Stimulated activated CD8-positive, alpha-beta memory T cell treated with anti-CD3 and anti-CD28 coated beads, Interleukin-2, amount 100 ng/mL, for 48 hours (primary cell): ENCODE data around the gene ARNT2.

Experiments
- DNase-seq, 2 donors: peaks; one replicate each; pipeline ENCODE4 v3.0.0-alpha.2; 2020; ENCODE audit warnings: low read depth in 2 of 2

Gene ARNT2

GRCh38 chr15:80411788-80412288 is 7.7 kb downstream of the ARNT2 start:
- no peak for DNase-seq

DNA sequence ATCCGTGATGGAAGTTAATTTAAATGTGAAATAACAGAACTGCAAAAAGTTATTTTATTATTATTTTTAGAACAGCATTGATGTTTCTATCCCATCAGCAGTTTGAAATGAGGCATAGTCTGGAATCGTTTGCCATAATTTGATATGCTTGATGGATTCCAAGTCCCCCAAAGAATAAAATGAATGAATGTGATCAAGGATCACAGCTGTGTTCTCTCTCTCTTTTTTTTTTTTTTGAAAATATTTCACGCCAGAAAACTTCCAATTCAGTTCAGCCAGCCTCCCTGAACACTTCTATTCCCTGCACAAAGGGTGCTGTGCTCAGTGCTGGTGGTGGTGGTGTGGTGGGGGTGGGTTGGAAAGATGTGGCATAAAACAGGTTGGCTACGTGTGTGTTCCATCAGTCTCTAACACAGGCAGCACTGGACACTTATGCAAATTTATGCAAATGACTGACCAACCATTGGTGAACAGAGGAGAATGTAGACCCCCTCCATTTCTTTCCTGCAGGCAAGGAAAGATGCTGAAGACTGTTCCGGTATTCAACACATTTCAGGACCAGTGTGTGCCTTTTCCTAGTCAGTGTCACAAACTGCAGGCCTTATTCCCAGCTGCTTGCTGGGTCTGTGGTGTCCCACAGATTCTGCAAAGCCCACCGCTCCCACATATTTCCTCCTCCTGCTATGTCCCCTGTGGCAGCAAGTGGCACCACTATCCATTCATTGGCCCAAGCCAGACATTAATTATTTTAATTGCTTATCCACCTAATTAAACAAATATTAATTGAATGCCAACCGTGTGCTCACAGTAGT is 10.6 kb downstream of the ARNT2 start:
- DNase-seq = no peak

DNA sequence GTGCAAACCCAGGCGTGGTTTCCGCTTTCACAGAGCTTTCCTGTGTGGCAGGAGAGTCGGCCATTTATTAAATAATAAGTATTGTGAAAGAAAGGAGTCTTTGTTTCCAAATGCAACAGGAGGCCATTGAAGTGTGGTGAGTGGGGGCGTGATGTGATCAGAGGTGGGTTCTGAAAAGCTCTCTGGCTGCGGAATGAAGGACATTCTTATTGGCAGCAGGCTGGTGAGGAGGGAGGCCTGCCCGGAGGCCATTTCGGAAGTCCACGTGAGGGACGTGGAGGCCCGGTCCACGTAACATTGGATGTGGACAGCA is 11.1 kb downstream of the ARNT2 start:
- DNase-seq = no peak

DNA sequence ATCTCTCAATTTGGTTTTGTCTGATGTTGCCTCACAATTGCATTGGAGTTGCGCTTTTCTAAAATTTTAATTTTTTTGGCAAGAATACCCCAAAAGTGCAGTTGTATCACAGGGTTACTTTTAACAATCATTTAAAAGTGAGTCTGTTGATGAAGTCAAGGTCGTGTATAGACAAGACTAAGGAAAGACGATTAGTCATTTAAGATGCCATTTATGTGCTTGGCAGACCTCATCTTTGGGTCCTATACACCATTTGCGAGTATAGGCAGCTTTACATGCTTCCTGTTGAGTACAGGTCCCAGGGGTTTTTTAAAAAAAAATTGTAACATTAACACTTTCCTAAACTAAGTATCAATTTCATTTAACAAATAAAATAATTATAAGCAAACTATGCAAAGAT is 12.5 kb downstream of the ARNT2 start:
- DNase-seq = no peak

GRCh38 chr15:80418892-80419537 is 14.8 kb downstream of the ARNT2 start:
- DNase-seq = no peak

- DNase-seq = no peak
Measured at GRCh38 chr15:80419546-80419945, 15.4 kb downstream of the ARNT2 start.

GRCh38 chr15:80420658-80421057 is 16.5 kb downstream of the ARNT2 start:
- DNase-seq = no peak

DNA sequence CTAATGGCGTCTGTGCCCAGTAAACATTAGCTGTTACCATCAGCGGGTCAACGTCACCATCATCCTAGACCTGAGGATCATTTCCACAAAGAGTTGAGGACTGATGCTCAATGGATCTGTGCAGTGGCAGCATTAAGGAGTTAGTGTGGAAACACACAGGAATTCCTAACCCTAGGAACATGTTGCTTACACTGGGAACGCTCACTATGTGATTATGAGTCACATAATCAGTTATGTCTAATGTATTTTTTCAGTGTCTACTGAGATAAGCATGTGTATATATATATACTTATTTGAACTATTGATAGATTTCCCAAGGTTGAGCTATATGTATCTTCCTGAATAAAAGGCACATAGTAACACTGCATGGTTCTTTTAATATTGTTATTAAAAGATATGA is 19.0 kb downstream of the ARNT2 start:
- no peak for DNase-seq

- DNase-seq = no peak
Measured at GRCh38 chr15:80424381-80424780, 20.2 kb downstream of the ARNT2 start.

DNA sequence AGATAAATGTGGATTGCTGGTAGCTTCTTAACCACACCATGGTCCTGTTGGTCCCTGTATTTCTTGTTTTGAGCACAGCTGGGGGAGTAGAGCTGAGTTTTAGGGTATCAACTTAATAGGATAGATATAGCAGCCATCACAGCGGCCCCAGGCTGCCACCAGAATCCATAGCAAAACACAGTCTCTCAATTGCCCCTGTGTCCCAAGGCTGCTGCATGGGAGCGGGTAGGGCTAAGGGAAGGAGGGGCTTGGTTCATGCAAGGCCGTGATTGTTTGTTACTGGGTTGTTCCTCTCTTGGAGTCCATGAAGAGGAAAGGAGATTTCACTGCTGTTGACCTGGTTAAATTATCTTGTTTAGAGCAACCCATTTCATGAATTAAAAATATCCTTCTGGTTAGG is 22.1 kb downstream of the ARNT2 start:
- no peak for DNase-seq

DNA sequence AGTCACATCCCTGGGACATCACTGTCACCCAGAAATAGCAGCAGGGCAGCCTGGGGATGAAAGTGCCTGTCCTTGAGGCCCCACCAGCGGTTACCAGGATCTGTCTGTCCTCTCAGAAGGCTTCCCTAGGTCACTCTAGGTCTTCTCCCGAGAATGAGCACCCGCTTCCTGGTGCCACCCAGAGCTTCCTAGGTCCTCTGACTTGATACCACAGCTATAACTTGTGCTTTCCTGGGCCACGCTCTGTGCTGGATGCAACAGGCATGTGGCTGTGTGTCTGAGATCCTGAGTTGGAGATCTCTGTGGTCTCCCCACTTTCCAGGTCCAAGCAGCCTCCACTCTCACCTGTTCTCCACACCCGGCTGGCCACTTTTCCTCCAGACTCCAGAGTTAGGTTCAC is 25.8 kb downstream of the ARNT2 start:
- no peak for DNase-seq

DNA sequence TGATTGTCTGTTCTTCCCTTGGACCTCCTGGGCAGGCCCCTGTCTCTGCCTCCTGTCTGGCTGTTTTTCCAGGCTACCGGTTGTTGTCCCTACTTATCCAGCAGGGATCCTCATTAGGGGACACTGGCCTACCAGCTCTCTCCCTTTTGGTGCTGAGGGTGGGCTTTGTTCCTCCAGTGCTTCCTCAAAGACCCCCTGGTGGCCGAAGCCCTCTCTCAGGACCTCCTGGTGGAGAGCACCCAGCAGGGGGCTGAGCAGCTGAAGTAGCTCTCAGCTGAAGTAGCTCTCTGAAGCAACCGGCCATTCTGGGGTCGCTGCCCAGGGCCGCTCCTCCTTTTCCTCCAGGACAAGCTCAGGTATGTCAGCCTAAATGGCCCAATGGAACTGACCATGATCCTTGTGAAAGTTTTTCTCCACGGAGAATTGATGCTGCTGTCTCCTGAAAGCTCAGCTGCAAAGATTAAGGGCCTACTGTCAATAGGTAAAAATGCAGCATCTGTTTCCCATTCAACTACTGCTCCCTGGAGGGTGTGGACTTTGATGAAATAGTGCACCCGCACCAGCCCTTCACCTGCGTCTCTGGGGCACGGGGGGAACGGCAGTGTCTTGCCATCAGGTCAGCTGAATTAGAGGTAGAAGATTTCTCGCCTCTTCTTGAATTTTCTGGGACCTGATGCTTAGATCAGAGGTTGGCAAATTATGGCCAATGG is 27.6 kb downstream of the ARNT2 start:
- no peak for DNase-seq

DNA sequence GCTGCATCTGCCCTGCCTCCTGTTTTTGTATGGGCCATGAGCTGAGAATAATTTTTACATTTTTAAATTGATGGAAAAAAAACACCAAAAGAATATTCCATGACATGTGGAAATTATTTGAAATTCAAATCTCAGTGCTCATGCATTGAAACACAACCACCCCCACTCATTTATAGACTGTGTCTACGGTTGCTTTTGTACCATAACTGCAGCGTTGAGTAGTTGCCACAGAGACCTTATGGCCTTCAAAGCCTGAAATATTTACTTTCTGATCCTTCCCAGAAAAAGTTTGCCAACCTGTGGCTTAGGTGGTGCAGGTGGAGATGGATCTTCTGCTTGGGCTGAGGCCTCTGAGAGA is 28.1 kb downstream of the ARNT2 start:
- no peak for DNase-seq

- DNase-seq = no peak
Measured at GRCh38 chr15:80433836-80434235, 29.7 kb downstream of the ARNT2 start.

DNA sequence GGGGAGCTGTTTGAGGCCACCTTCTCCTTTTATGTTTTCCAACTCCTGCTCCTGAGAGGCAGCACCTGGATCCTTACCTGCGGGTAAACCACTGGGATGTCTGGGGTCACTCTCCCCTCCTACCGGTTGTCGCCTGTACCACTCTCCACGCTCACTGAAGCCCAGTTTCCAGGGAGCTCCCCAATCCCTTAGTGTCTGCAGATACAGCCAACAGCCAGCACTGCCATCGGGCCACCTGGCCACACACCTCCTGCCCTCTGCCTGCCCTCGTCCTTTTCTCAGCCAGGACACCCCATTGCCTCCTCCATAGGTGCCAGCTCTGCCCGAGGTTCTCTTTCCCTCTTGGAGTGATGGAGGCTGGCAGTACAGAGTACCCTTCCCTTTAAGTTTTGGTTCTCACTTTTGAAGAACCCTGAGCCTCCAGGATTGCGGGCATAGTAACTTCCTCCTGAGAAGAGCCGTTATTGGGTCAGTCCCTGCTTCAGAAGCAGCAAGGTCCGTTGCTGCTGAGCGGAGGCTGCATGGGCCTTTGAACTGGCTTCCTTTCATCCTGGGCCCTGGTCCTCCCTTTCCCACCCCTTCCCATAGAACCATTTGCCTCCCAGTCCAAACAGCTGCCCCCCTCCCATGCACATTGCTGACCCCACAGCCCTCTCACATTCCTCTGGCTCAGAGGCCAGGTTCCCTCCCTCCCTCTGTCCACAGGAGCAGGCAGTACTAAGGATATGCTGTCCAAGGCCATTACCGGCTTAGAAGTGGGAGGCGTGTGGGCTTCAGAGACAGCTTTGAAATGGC is 30.9 kb downstream of the ARNT2 start:
- DNase-seq = no peak

- no peak for DNase-seq
Measured at GRCh38 chr15:80436511-80437307, 32.5 kb downstream of the ARNT2 start.

- DNase-seq = no peak
Measured at GRCh38 chr15:80437334-80437891, 33.2 kb downstream of the ARNT2 start.

GRCh38 chr15:80439140-80439539 is 35.0 kb downstream of the ARNT2 start:
- no peak for DNase-seq

DNA sequence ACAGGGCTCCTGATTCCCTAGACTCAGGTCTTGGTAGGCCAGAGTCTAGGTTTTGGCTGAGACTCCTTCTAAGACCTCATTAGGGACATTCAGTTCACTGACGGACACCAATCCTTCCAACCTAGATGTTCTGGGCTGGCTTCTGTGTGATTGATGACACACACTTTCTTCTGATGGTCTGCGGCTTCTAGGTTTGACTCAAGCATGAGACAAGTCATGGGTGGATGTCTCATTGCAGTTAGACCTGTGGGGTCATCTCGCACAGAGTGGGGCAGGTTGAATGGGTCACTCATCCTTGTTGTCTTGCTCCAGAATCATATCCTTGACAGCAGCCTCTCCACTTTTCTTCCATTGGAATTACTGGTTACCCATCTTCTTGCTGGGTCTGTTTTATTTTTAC is 35.8 kb downstream of the ARNT2 start:
- no peak for DNase-seq

DNA sequence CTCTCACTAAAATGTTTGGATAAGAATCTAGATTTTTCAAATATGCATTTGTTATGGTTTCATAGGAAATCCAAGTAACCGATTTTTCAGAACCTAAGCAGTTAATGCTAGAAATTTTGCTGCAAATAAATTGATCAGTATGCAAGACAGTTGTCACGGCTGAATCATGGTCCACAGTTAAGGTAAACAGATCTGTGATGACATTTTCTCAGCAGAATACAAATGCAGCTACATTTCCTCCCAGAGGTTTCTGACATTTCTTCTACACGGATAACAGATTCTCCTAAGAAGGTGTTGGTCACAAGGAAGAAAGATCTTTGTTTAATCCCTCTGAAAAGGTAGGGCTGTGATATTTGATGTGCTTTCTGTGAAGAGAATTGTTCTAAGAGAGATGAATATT is 36.9 kb downstream of the ARNT2 start:
- no peak for DNase-seq

DNA sequence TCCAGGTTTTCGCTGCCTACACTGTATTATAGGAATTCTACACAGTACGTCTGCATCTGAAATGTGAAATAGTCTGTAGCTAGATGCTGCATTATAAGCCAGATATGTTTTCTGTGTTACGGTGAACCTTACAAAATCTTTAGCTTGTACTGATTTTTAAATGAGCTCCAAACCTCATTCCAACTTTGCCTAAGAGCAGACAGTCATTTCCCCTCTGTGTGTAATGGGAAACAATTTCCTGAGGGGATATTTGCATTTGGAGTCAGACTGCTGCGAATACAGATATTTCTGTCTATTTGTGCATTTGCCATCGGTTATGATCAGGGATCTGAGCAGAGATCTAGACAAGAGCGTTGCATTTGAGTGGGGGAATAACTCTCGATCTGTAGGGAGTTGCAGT is 37.5 kb downstream of the ARNT2 start:
- no peak for DNase-seq
